GM19023 (cell line): ENCODE results near the gene SNCA.

Source experiments
- ATAC-seq: cut with Tn5 transposase; IDR thresholded peaks from one replicate; pipeline ENCODE4 v1.9.1; 2021; ENCODE audit warnings: mild to moderate bottlenecking, moderate library complexity; ENCODE audit not compliant: unreplicated experiment

SNCA gene

DNA sequence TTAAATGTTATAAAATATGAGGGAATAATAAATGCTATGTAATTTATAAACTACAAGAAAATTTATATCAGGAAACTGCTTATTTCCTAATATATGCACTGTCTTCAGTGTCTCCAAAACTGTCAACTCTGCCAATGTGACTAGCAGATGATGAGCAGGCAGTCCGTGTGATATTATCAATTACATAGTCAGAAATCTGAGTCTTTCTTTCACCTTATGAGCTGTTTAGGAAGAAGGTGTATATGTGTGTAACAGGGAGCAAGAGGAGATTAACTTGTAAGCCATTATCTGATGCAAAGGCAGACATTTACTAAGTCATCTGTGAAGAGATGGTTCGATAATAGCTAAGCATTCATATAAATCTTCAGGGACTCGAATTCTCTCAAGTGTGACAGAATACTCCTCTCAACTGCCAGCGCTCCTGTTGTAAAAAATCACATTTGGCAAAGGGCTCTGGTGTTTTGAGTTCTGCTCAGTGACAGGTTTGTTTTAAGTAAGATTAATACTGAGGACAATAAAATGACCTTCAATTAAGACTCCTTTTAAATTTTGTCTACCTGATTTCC, 79.7 kb downstream of the SNCA start:
- ATAC-seq: no peak

DNA sequence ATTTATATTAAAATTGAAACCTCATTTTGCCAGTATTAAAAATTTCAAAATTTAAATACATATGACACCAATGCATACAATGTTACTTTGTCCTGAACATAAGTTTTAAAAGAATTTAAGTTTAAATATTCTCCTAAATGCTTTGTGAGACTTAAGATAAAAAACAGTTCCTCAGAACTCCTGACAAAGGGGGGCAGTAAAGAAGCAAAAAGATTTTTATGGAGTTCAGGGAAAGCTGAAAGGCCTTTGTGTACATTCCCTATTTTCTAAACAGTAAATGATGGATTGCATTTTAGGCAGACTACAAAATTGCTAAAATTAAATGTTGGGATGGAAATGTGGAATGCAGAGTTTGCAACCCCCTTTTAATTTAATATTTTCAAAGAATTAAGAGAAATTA, 81.7 kb downstream of the SNCA start:
- ATAC-seq: no peak

DNA sequence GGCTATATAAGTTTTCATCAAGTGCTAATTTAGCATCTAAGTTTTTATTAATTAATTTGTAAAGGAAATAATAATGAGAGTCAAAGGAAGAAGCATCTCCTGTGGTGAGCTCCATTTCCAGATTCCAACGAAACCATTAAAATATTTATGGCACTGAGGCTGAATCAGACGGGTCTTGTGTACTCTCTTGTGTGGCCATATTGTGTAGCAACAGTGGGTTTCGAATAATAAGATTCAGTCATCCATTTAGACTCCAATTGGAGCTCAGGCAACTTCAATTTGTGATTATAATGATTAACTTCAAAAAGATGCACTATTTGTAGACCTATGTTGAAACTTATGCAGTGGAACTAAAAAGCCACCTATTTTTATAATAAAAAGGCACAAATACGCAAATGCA, 82.4 kb downstream of the SNCA start:
- no peak for ATAC-seq

DNA sequence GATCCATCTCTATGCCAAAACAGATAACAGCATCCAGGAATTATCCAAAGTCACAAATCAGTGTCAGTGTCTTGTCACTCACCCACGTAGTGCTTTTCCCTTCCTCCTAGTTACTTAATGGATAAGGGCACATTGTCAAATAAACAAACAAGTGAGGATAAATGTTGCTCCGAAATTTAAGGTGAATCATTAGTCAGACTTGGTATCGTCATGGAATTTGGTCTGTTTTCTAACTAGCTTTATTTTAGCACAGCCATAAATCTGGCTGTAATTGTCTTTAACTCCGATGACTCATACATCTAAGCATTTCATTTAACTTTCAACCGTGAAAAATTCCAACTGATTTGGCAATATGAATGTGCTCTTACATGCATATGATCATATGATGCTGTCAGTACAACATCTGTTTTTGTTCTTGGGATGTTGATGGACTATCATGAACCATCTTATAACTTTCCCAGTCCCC, 83.3 kb downstream of the SNCA start:
- ATAC-seq: no peak

- no peak for ATAC-seq
Observed at GRCh38 chr4:89752932-89753598, 83.9 kb downstream of the SNCA start.

DNA sequence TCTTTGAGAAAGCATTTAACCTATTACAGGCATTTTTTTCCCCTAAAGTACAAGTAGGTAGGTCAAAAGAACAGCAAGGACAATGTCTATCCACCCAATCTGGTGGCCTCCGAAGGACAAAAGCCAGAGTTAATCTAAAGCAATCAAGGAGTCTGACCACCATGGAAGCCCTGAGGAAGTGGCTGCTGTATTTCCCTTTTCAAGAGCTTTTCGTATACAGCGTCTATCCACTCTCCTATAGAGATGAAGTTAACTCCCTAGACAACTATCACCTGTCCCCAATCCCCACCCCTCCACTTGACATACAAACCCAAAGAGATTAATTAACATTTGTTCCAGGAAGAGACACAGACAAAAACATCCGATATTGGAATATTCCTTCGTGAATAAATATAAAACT, 85.5 kb downstream of the SNCA start:
- ATAC-seq: no peak

DNA sequence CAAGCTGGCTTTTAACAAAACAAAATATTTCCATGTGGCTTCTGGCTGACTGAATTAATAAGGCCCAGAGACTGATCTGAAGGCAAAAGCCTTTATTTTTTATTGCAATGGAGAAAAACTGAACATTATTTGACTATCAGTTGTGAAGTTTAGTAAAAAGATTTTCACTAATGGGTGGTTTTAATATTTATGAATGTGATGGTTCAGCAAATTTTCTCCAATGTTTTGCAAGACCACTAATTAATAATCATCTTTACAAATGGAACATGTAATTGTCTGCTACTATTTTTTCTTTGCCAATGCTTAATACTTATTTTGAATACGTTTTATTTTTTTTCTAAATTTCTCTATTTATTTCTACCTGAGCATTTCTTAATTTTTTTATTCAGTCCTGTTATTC, 90.6 kb downstream of the SNCA start:
- no peak for ATAC-seq

DNA sequence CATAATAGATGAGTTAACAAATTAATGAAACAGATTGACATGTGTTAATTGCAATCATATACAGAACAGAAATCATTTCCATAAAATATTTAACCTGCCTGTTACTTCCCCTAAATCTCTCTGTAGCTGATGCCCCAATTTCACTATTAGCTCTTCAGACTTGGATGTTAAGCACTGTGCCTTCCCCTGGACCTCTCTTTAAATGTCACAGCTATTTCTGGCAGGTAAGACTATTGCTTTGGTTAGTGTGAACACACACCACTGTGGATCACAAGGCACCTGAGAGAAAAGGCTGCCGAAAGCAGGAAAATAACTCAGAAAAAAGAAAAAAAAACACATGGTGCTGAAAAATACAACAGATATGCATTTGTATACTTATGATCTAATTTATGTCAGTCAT, 91.3 kb downstream of the SNCA start:
- no peak for ATAC-seq

GRCh38 chr4:89744914-89745313, 92.0 kb downstream of the SNCA start:
- ATAC-seq: no peak

DNA sequence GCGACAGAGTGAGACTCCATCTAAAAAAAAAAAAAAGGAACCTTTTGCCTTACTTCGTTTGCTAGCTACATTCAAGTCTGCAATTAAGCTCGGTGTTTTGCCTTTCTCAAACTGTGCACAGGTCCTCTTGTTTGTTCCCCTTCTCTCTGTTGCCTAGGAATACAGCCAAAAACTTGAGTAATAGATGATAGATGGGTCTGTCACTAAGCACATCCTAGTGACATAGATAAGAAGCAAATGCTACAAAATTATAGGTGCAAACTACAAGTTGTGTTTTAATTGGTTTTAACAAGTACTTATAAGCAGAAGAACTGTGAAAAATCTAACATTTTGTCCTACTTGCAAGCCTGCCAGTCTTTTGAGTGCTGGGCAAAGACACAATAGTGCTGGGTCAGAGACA, 95.2 kb downstream of the SNCA start:
- ATAC-seq: no peak

- ATAC-seq: no peak
Observed at GRCh38 chr4:89739311-89739988, 97.5 kb downstream of the SNCA start.

DNA sequence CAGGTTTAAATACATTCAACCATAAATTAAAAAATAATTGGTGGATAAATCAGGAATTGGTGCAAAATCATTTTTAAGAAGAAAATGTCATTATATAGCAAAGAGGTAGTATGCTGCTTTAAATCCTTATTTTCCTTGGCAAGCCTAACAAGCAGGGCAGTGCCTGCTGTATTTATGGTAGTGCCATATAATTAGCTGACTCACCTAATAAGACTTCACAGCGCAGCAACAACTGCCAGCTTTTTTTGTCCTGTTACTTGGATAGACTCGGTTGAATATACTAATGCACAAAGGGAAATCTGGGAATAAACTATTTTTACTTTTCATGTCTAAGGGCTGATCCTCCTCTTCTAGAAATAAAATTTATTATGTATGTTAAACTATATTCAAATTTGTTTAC, 99.1 kb downstream of the SNCA start:
- ATAC-seq: no peak

- no peak for ATAC-seq
Observed at GRCh38 chr4:89733946-89734345, 103.0 kb downstream of the SNCA start.

- ATAC-seq: no peak
Observed at GRCh38 chr4:89727238-89727637, 109.7 kb downstream of the SNCA start.

- ATAC-seq: no peak
Observed at GRCh38 chr4:89725268-89725667, 111.7 kb downstream of the SNCA start.

GRCh38 chr4:89724716-89725115, 112.2 kb downstream of the SNCA start:
- no peak for ATAC-seq

DNA sequence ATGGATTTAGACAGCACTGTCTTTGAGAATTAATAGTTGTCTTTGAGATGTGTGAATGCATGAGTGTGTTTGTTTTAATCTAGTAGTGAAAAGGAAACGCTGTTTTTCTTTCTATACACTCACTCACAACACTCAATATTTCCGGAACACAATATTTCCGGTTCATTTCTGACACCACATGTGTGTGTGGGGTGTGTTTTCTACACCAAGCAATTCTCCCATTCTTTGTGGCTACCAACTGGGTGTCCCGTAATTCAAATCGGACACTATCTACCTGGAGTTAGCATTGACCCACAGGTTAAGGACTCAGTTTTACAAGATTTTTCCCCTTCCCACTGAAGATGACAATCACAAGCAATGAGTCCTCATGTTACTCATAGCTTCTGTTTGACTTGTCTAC, 113.9 kb downstream of the SNCA start:
- no peak for ATAC-seq

GRCh38 chr4:89722517-89722916, 114.4 kb downstream of the SNCA start:
- ATAC-seq: no peak

DNA sequence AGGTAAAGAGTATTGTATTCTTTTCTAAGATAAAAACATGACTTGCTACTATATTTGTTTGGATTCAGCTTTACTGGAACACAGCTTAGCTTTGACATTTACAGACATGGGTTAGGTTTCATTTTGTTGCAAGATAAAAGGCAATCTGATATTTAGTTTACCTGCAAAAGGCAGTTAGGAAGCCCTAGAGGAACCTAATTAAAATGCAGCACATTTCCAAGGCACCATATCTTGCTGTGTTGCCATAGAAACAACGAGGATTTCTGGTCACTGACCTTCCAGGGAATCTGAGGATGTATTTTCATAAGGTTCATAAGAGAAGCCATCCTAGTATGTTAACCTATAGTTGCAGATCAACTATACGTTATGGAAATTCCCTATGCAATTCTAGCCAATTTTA, 116.0 kb downstream of the SNCA start:
- ATAC-seq: no peak

- no peak for ATAC-seq
Observed at GRCh38 chr4:89719536-89720090, 117.3 kb downstream of the SNCA start.

DNA sequence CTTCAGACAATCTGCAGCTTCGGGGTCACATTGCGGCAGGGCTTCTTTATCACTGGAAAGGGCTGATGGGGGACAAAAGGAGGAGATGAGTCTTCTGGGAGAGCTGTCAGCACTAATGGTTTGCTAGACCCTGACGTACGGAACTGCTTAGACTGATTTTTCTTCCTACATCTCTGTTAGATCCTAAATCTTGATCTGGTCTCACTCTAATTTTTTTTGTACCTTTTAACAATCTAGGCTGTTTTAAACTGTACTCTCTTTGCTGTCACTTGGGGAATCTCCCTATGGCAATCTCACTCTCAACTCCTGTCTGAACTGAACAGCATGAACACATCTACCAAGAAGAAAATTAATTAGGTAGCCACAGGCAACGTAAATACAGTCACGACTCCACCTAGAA, 120.1 kb downstream of the SNCA start:
- no peak for ATAC-seq

DNA sequence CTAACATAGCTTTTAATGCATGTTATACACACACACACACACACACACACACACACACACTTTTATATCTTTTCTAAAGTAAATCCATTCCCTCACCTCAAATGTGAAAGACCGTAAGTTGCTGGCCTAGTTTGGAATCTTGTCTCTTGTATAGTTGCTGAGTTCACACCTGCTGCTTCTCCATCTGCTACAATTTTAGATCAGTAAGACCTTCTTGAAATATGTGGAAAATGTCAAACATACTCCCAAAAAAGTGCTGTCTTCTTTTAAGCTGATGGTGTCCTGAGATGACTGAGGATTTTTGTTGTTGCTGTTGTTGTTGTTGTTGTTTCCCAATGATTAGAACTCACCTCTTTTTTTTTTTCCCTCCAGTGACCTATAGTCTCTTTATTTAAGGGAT, 121.3 kb downstream of the SNCA start:
- no peak for ATAC-seq
